ENCODE data around the gene MDFI.

GRCh38 chr6:41608443-41609151 is 29.7 kb upstream of the MDFI start:
- TF ChIP-seq CTCF (IDR thresholded peaks at IDR 0.05): no peak
- no peak for TF ChIP-seq ZFX (IDR thresholded peaks at IDR 0.05; ENCODE audit: borderline replicate concordance)
